A549 (cell line): Measurements from ENCODE around the gene OLR1. TPM values are rescaled to one million over a fixed set of nuclear protein-coding genes. Genes with fewer than 3 reads are reported as not detected.

Experiments
- ATAC-seq, 2 experiments: fragments of 200-7000 bp in 1 of 2; fragments of >200 bp in 1 of 2; cut with Nextera tagmentation in 1 of 2; cut with Tn5 transposase in 1 of 2; 3 replicates each; pipeline versions ENCODE4 v1.8.0 to v1.9.1; 2018 to 2020; ENCODE audit warnings: mild to moderate bottlenecking in 1 of 2, moderate library complexity in 1 of 2
- CTCF ChIA-PET: fragments of 300-600 bp; sonication (Branson Sonifier 250); formaldehyde crosslinking; extraction: SDS; loops from one replicate; lab custom pipeline; 2021; ENCODE audit warnings: antibody characterized with exemption, inconsistent platforms; lab: Yijun Ruan, JAX
- POLR2A ChIA-PET: fragments of 350-600 bp; formaldehyde crosslinking; extraction: SDS; loops from one replicate; lab custom pipeline; 2021; ENCODE audit warnings: antibody characterized with exemption, inconsistent platforms; lab: Yijun Ruan, JAX
- DNase-seq, 2 experiments: peaks; one replicate each; pipeline versions ENCODE4 v3.0.0 to v3.0.0-alpha.2; 2011 to 2016; ENCODE audit warnings: low read depth in 1 of 2, low spot score in 1 of 2
- FAIRE-seq: peaks from 2 replicates; lab custom pipeline; 2011; peaks lifted over from hg19 to GRCh38; lab: Jason Lieb, UNC
- H3K27ac ChIP-seq, 2 experiments: fragments of >200 bp; sonication (Bioruptor Twin); formaldehyde crosslinking; 3 replicates each; pipeline ENCODE4 v1.5.1; 2016 to 2017
- H3K4me1 ChIP-seq: fragments of >200 bp; sonication (Bioruptor Twin); formaldehyde crosslinking; 3 replicates; pipeline ENCODE4 v1.6.1; 2016
- H3K4me2 ChIP-seq: fragments of >200 bp; sonication (Bioruptor Twin); formaldehyde crosslinking; 3 replicates; pipeline ENCODE4 v1.6.1; 2016
- H3K4me3 ChIP-seq: fragments of >200 bp; sonication (Bioruptor Twin); formaldehyde crosslinking; 3 replicates; pipeline ENCODE4 v1.5.1; 2016
- H3K9me3 ChIP-seq: fragments of >200 bp; sonication (Bioruptor Twin); formaldehyde crosslinking; 3 replicates; pipeline ENCODE4 v1.6.1; 2016
- BHLHE40 ChIP-seq: IDR thresholded peaks from 2 replicates; pipeline ENCODE4 v1.6.1; 2012; ENCODE audit warnings: low read depth, low read length, inconsistent platforms
- CHD2 ChIP-seq: fragments of 150-350 bp; IDR thresholded peaks from 2 replicates; pipeline ENCODE4 v1.6.1; 2014; ENCODE audit warnings: low read length; ENCODE audit not compliant: partially characterized antibody
- EP300 ChIP-seq, 2 experiments: fragments of >200 bp; sonication (Bioruptor Twin); formaldehyde crosslinking; IDR thresholded peaks; 2 replicates in 1 of 2; 3 replicates in 1 of 2; pipeline ENCODE4 v1.6.1; 2016 to 2017
- FOSL2 ChIP-seq, 2 experiments: fragments of 450-650 bp in 1 of 2; fragments of >200 bp in 1 of 2; sonication (Bioruptor Twin) in 1 of 2; formaldehyde crosslinking; IDR thresholded peaks; 2 replicates each; pipeline versions ENCODE4 v1.5.0 to v1.6.1; 2016 to 2020; ENCODE audit warnings: mild to moderate bottlenecking in 1 of 2, moderate library complexity in 1 of 2
- GATA3 ChIP-seq: IDR thresholded peaks from 2 replicates; pipeline ENCODE4 v1.6.1; 2012; ENCODE audit warnings: borderline replicate concordance
- HEYL ChIP-seq: fragments of 250-450 bp; sonication (Bioruptor Pico); IDR thresholded peaks from 2 replicates; pipeline ENCODE4 v1.8.0; 2021; ENCODE audit warnings: mild to moderate bottlenecking, moderate library complexity
- HOXA7 ChIP-seq: fragments of 250-450 bp; sonication (Bioruptor Pico); IDR thresholded peaks from 2 replicates; pipeline ENCODE4 v1.5.0; 2020; ENCODE audit warnings: mild to moderate bottlenecking, moderate library complexity
- HOXB13 ChIP-seq: fragments of 250-450 bp; sonication (Bioruptor Pico); IDR thresholded peaks from 2 replicates; pipeline ENCODE4 v1.5.0; 2020; ENCODE audit warnings: low read depth, mild to moderate bottlenecking, moderate library complexity
- MYC ChIP-seq: IDR thresholded peaks from 2 replicates; pipeline ENCODE4 v1.6.1; 2012; ENCODE audit warnings: mild to moderate bottlenecking, inconsistent platforms, low read length, improper control_type of control experiment, borderline replicate concordance
- POLR2AphosphoS2 ChIP-seq: conservative IDR thresholded peaks from 2 replicates; pipeline ENCODE4 v1.6.1; 2012; ENCODE audit warnings: low read length, improper control_type of control experiment, inconsistent platforms
- RAD21 ChIP-seq, 2 experiments: fragments of >200 bp in 1 of 2; sonication (Bioruptor Twin) in 1 of 2; formaldehyde crosslinking in 1 of 2; IDR thresholded peaks in 1 of 2; conservative IDR thresholded peaks in 1 of 2; 2 replicates in 1 of 2; 3 replicates in 1 of 2; pipeline ENCODE4 v1.6.1; 2012 to 2018; ENCODE audit warnings: inconsistent platforms in 1 of 2
- RARB ChIP-seq: fragments of 250-450 bp; sonication (Bioruptor Pico); IDR thresholded peaks from 2 replicates; pipeline ENCODE4 v1.8.0; 2021; ENCODE audit warnings: mild to moderate bottlenecking, moderate library complexity
- RCOR1 ChIP-seq: fragments of 150-350 bp; IDR thresholded peaks from 2 replicates; pipeline ENCODE4 v1.6.1; 2014; ENCODE audit warnings: antibody characterized with exemption, low read length, low read depth
- RFX5 ChIP-seq: fragments of 450-650 bp; IDR thresholded peaks from 2 replicates; pipeline ENCODE4 v1.7.1; 2014; ENCODE audit warnings: antibody characterized with exemption, mild to moderate bottlenecking, moderate library complexity
- SMC3 ChIP-seq: fragments of >200 bp; sonication (Bioruptor Twin); formaldehyde crosslinking; IDR thresholded peaks from 3 replicates; pipeline ENCODE4 v1.6.1; 2018; ENCODE audit warnings: inconsistent platforms
- TFCP2L1 ChIP-seq: fragments of 250-450 bp; sonication (Bioruptor Pico); IDR thresholded peaks from 2 replicates; pipeline ENCODE4 v1.5.0; 2021; ENCODE audit warnings: mild to moderate bottlenecking
- WGBS: methylation state at CpG from one replicate; pipeline ENCODE4 v1.1.6; 2017; ENCODE audit errors: missing lambda C conversion rate; 5-methylcytosine and 5-hydroxymethylcytosine counted together
- polyA plus RNA-seq, 4 experiments: library from polyadenylated mRNA; depleted of rRNA in 3 of 4; stranded (reverse); fragments of >200 nt; fragmentation: RNase III in 1 of 4; extraction: RNeasy Plus Mini Kit Qiagen cat#74134 plus additional on column Dnase treatment in 1 of 4; gene quantifications; 2 replicates in 3 of 4; 3 replicates in 1 of 4; pipeline ENCODE4 v1.2.3, GENCODE V29; 2011 to 2017
- TF ChIP-seq, protein P1 (sequence below): fragments of 200-600 bp; sonication (generic); IDR thresholded peaks from 2 replicates; pipeline ENCODE4 v1.6.1; 2016; ENCODE audit warnings: antibody characterized with exemption, mild to moderate bottlenecking, moderate library complexity
- TF ChIP-seq, protein P2 (sequence below): fragments of 450-650 bp; IDR thresholded peaks from 2 replicates; pipeline ENCODE4 v1.6.1; 2014; ENCODE audit warnings: antibody characterized with exemption

The OLR1 gene
- polyA plus RNA-seq, 2 of the 4 experiments (the other 2 are of a cell fraction) = 0.59 to 0.92 TPM

- FAIRE-seq (no peak), DNase-seq (no peak), ATAC-seq (no peak; a peak in 1 of 6 replicates)
- POLR2A ChIA-PET = no interaction called here
- H3K4me1 ChIP-seq = peaks cover 29% of the 10 kb centered on the region
- TF ChIP-seq HOXA7 (no peak), GATA3 (peak; percentile 23; the same call in 1 of the 2 replicates)
- 28% methylated on average over 5 of the region's 5 CpGs for WGBS
- H3K27ac ChIP-seq = no peak overlapping the region
- H3K4me2 ChIP-seq = 0 out of 3 replicates have a peak overlapping the region, but pooled peaks have one; percentile 2
- H3K9me3 ChIP-seq = no peaks in the 10 kb centered on the region
- no peak overlapping the region for H3K4me3 ChIP-seq
- CTCF ChIA-PET = no interaction called here
These were observed 7.8 kb upstream of the OLR1 start for GRCh38 chr12:10179776-10180181.

GRCh38 chr12:10178821-10179220 is 6.9 kb upstream of the OLR1 start, which contains the start of gene TMEM52B:
Gene TMEM52B (plus strand): TSS chr12:10179032. CDS start chr12:10179575, 543 bp downstream.
- FAIRE-seq = no peak
- CTCF ChIA-PET = interaction anchor here (0.9 kb wide), 1 partner anchor 25 kb away, joined by 4 read pairs; no protein-coding TSS in a partner anchor
- Histone ChIP-seq H3K4me3 (no peak within 1 kb of the TSS), H3K4me1 (peaks cover 22% of the 10 kb centered on the region), H3K4me2 (0 out of 3 replicates have a peak within 1 kb of the TSS, but pooled peaks have one; percentile 2), H3K27ac (no peak within 1 kb of the TSS), H3K9me3 (no peaks in the 10 kb centered on the region)
- TF ChIP-seq TFCP2L1 (CRISPR knock-in tag) (no peak), RCOR1 (no peak), BHLHE40 (no peak), RARB (CRISPR knock-in tag) (no peak), RAD21 (conservative IDR thresholded peaks at IDR 0.05 in 1 of 2, IDR thresholded peaks at IDR 0.05 in 1 of 2) (no peak), RFX5 (no peak), FOSL2 (IDR thresholded peaks at IDR 0.05) (no peak), FOSL2 (CRISPR knock-in tag; IDR thresholded peaks at IDR 0.05) (no peak), SMC3 (no peak), POLR2AphosphoS2 (no peak), CHD2 (no peak)
- POLR2A ChIA-PET = no interaction called here
- no peak for DNase-seq
- 77% methylated on average over 4 of the region's 4 CpGs for WGBS
- no peak for ATAC-seq

GRCh38 chr12:10175846-10176636 is 4.1 kb upstream of the OLR1 start:
- CTCF ChIA-PET = interaction anchor here (0.9 to 1.9 kb wide), 4 partner anchors 12 to 23 kb away, joined by 3 to 7 read pairs (median 3); no protein-coding TSS in a partner anchor
- 52% methylated on average over 5 of the region's 5 CpGs for WGBS
- H3K4me3 ChIP-seq = no peak overlapping the region
- DNase-seq = no peak
- H3K9me3 ChIP-seq = no peaks in the 10 kb centered on the region
- POLR2A ChIA-PET = no interaction called here
- H3K27ac ChIP-seq = no peak overlapping the region
- TF ChIP-seq EP300 (IDR thresholded peaks at IDR 0.05) (no peak), HOXB13 (CRISPR knock-in tag) (no peak), HEYL (CRISPR knock-in tag) (no peak), MYC (no peak)
- TF ChIP-seq, protein P1, sequence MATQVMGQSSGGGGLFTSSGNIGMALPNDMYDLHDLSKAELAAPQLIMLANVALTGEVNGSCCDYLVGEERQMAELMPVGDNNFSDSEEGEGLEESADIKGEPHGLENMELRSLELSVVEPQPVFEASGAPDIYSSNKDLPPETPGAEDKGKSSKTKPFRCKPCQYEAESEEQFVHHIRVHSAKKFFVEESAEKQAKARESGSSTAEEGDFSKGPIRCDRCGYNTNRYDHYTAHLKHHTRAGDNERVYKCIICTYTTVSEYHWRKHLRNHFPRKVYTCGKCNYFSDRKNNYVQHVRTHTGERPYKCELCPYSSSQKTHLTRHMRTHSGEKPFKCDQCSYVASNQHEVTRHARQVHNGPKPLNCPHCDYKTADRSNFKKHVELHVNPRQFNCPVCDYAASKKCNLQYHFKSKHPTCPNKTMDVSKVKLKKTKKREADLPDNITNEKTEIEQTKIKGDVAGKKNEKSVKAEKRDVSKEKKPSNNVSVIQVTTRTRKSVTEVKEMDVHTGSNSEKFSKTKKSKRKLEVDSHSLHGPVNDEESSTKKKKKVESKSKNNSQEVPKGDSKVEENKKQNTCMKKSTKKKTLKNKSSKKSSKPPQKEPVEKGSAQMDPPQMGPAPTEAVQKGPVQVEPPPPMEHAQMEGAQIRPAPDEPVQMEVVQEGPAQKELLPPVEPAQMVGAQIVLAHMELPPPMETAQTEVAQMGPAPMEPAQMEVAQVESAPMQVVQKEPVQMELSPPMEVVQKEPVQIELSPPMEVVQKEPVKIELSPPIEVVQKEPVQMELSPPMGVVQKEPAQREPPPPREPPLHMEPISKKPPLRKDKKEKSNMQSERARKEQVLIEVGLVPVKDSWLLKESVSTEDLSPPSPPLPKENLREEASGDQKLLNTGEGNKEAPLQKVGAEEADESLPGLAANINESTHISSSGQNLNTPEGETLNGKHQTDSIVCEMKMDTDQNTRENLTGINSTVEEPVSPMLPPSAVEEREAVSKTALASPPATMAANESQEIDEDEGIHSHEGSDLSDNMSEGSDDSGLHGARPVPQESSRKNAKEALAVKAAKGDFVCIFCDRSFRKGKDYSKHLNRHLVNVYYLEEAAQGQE = no peak
- TF ChIP-seq, protein P2, sequence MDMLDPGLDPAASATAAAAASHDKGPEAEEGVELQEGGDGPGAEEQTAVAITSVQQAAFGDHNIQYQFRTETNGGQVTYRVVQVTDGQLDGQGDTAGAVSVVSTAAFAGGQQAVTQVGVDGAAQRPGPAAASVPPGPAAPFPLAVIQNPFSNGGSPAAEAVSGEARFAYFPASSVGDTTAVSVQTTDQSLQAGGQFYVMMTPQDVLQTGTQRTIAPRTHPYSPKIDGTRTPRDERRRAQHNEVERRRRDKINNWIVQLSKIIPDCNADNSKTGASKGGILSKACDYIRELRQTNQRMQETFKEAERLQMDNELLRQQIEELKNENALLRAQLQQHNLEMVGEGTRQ = no peak
- H3K4me1 ChIP-seq = 0 out of 3 replicates have a peak, but pooled peaks cover 14% of the 10 kb centered on the region
- FAIRE-seq = no peak
- no peak overlapping the region for H3K4me2 ChIP-seq
- ATAC-seq = no peak
